GM19438 (cell line): ENCODE data around the gene DUT.

ENCODE experiments used
- ATAC-seq: cut with Tn5 transposase; IDR thresholded peaks from one replicate; pipeline ENCODE4 v1.9.1; 2021; ENCODE audit warnings: low read depth; ENCODE audit not compliant: unreplicated experiment

DUT gene

DNA sequence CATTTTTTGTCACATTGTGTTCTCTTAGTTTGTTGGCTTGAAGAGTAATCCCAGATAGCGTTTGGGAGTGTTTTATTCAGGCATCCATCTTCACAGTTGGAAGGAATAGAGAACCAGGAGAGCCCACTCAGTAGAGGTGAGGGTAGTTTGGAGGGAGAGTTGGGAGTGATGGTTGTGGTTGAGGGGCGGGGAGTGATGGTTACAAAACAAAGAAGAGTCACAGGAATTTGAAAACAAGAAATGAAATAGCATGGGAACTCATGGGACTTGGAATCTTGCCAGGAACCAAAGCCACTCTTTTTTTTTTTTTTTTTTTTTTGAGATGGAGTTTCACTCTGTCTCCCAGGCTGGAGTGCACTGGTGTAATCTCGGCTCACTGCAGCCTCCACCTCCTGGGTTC, 36.3 kb downstream of the DUT start:
- no peak for ATAC-seq

DNA sequence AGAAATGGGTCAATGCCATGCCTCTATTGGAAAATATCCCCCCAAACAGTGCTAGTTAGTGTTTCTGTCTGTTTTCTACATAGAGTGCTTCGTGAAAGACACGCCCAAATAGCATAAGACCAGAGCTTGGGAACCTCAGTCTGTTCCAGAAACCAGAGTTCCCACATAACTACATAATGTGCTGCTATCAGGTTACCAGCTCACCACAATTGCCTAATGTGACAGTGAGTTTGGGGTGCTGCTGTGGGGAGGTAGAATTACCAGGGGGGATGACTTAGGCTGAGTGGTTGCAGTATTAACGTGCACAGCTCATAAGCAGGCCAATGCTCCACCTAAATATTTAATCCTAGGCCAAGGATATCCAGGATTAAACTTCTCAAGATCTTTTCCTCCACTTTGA, 39.2 kb downstream of the DUT start:
- ATAC-seq, result no peak

DNA sequence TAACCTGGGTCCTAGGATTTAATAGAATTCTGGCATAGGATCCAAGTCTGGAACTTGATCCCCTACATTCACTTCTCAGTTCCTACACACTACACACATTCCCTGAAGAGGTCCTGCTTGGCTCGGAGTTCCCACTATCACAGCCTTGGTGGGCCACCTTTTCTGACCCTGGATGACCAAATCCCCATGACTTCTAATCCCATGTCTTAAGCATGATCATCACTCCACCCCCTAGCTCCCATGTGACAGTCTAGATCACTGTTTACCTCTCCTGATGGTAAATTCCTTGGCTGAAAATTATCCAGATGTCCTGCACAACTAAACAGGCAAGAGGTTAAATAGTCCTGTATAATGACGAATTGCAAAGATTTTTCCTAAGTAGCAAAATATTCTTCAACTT, 40.3 kb downstream of the DUT start:
- ATAC-seq, result no peak

DNA sequence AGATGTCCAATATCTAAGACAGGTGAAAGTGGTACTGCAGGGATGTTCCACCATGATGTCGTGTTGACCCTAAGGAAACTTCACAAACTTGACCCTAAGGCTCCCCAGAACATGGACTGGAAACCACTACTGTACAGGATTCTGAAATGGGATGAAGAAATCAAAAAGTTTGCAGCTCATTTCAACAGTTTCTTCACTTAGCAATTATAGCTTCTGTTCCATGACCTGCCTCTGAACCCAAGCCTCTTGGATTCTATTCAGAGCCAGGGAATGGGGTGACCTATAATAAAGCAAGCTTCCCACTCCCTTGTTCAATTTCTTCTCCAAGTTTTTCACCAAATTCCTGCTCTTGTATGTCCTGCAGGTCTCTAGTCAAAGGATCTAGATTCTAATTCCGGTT, 40.7 kb downstream of the DUT start:
- ATAC-seq, result no peak

DNA sequence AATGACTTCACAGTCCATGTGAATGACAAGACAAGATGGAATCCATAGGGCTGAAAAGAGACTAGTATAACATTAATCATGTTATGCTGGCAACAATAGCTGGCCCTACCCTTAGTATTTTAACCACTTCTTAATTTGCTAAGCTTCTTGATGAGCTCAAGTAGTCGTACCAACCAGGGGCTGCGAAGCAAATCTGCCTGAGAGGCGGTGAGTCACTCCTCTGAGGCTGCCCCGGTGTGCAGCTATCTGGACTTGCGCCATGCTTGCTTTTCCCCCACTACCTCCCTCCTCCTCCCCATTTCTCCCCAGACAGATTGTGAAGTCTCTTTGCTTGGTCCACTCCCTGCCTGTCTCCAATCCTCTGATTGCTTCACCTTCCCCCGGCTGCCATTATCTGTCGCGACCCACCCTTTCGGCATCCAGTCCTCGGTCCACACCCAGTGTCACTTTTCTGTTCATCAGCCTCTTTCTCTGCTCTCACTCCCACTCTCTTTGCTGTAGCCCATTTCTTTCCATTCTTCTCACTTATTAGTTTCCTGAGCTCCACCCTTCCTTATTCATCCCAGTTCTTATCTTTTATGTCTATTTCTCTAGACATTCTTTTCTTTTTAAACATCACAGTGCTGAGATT, 42.7 kb downstream of the DUT start:
- ATAC-seq, result no peak

DNA sequence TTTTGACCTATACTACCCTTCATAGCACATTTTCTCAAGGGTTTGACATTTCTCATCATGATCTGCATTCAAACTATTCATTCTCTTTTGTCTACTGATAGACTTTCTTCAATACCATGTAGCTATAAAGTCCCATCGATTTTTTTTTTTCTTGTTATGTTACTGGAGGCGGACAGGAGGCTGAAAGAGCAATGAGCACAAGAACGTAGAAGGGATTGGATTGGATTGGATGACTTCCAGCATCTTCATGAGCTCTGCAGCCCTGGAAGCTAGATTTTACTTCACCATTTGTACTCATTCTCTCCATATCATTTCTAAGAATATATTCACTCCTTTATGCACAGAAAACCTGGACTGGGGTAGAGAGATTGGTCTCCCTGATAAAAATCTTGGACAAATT, 43.2 kb downstream of the DUT start:
- no peak for ATAC-seq

DNA sequence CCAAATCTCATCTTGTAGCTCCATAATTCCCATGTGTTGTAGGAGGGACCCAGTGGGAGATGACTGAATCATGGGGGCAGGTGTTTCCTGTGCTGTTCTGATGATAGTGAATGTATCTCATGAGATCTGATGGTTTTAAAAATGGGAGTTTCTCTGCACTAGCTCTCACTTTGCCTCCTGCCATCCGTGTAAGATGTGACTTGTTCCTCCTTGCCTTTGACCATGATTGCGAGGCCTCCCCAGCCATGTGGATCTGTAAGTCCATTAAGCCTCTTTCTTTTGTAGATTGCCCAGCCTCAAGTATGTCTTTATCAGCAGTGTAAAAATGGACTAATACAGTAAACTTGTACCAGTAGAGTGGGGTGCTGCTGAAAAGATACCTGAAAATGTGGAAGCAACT, 44.5 kb downstream of the DUT start:
- ATAC-seq, result no peak

DNA sequence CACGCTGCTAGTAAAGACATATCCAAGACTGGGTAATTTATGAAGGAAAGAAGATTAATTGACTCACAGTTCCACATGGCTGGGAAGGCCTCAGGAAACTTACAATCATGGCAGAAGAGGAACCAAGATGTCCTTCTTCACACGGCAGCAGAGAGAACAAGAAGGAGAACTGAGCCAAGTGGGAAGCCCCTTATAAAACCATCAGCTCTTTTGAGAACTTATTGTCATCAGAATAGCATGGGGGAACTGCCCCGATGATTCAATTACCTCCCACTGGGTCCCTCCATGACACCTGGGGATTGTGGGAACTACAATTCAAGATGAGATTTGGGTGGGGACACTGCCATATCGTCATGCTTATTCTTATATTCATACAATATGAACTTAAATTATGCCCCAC, 49.0 kb downstream of the DUT start:
- ATAC-seq, result no peak

DNA sequence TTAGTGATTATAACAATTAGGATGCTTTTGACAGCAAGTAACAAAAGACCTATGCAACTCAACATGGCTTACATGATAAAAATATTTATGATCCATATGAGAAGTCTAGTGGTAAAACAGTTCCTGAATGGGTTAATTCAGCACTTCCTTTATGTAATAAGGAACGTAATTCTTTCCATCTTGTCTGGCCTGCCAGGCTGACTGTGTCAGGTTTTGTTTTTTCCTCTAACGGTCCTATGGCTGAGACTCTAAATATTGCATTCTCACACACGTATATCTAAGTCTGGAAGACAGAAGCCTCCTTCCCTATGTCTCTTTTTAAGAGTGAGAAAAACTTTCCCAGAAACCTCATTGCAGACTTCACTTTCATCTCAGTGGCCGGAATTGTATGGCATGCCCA, 50.6 kb downstream of the DUT start:
- ATAC-seq, result no peak

DNA sequence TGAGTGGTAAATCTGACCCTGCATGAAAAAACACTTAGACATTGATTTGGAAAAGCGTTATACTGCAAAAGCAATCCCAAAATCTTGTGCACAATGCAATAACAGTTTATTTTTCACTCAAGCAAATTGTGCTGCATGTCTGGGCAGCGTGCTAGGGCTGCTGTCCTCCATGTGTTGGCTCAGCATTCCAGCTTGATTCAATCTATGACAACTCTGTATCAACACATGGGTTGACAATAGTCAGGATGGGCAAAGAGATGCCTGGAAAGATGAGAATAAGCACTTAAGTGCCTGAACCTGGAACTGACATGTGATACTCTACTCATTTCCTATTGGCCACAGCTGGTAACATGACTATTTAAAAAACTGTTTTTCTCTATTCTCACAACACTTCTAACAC, 51.8 kb downstream of the DUT start:
- no peak for ATAC-seq

DNA sequence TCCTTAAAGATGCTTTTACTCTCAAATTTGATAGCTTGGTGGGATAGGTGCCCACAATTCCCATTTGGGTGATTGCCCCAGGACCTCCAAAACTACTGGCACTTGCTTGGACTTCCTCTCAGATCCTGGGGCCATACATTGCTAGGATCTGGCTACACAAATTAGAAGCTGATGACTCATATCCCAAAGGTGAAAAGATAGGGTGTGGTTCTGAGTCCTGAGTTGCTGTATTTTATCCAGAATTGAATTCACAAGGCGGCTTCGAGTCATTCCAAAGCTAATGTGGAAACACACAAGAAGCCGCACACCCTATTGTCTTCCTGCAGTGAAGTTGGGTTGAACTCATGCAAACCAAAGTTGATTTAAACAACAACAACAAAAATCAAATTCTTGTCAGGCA, 53.4 kb downstream of the DUT start:
- no peak for ATAC-seq

DNA sequence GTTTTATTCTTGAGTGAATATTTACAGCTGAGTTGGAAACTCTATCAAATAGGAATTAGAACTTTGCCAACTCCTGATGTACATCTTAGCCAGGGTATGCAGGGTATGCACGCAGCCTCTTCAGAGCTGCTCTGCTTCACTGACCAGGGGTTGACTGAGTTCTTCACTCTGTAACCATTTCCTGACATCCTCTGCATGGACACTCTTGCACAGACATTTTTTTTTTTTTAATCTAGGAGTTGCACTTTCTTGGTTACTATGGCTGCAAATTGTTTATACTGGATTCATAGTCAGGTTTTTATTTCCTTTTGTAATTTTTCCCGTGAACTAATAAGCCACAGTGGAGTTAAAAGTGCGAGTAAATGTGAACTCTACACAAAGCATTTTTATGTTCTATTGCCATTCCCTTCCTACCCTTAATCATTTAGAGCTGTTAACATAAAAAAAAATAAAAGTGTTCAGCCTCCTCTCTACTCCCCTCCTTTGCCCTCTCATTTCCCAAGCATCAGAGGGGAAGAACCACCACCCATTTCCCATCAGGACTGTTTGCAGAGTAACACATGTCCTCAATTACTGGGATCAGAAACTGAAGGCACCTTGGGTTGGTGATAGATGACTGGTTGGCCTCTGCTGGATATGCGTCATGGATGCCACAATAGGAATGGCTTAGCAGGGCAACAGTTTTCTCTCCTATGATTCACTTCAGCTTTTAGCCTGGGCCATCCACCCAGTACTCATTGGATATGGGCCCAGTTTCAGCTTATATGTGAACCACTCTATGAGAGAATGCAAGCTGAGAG, 54.0 kb downstream of the DUT start:
- no peak for ATAC-seq

DNA sequence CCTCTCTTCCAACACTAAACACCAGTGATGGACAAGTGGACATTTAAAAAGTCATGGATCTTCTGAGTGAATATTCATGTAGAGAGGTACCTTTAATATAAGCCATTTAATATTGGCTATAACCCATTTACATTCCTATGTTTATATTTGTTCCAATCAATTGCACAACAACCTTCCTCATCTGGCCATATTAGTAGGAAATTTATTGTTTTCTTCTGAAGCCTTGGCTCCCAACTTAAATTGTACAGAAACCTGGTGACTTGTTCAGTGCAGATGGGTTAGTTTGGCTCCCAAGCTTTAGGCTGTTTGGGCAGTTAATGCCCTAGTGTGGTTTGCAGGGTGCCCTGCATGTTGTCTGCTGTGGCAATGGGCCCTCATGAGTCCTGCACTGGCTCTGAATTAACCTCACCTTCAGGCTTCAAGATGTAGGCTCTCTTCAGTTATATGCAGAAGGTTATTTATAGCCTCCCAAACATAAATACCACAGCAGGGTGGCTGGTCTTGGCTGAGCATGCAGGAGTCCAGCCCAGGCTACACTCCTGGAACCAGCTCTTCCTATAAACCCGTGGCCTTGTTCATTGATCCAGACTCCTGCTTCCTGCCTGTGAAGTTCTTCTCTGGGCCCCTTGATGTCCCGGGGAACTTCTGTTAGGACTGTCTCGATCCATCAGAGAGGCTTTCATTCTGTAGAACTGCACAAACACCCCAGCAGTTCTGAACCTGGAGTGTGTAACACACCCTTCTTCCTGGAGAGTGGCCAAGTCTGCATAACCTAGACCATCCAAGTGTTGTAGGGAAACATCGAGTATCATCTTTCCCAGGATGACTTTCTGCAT, 57.0 kb downstream of the DUT start:
- no peak for ATAC-seq

DNA sequence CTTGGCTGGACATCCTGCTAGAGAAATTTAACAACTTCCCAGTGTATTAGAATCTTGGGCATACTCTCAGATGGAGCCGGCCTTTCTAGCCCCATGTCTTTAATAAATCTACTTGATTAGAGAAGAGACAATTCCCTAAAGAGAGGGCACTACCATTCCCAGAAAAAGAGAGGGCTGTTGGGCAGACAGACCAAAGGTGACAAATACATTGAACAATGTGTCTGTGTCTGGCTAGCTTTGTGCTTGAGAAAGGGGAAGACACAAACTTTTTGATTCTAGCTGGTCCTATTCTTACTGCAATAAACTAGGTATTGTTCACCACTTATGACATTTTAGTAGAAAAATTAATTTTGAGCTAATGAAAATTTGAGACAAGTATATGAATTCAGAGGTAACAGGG, 57.7 kb downstream of the DUT start:
- no peak for ATAC-seq

DNA sequence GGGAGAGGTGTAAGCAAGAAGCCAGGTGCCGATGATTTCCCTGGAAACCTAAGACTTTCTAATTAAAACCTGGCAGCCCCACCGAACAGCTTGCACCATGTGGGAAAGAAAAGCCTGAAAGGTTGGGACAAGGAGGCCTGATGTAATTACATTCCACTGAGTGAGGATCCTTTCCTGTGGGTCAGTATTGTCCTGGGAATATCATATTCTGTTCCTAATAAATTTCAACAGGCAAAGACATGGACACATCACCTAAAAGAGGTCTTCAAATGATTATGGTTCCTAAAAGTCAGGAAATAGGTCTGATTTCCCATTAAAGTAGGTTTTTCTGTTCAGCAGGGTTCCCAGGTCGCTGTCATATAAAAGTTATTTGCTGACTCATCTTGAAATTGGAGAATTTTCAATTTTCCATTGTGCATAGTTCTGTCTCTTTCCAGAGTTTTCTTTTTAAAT, 58.5 kb downstream of the DUT start:
- no peak for ATAC-seq

DNA sequence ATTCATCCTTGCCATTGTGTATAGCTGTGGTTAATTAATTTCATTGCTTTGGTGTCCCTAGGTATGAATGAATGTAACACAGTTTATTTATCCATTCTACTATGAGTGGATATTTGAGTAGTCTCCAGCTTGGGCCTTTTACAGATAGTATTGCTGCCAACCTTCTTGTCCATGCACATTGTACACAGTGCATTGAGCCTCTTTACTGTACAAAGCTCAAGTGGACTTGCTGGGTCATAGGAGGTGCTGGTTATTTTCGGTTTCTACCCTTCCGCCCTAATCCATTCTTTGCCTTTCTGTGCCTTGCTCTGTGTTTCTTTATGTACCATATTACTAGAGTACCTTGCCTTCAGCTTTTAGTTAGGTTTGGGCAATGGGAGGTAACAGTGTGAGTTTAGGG, 60.7 kb downstream of the DUT start:
- no peak for ATAC-seq

DNA sequence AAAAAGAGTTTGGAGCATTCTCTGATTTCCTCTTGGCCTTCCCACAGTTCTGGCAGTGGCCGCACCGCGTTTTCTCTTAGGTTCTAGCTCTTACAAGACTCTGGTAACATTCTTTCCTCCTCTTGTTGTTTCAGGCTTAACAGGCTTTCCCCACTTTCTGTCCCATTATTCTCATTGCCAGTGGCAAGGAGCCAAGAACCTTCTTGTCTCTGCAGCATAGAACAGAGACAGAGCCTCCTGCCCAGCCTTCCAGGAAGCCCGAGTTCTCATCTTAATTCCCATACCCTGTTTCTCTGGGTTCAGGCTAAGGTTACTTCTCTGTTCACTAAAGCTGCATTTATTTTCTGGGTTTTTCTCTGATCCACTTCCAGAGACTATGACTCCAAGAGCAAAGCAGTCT, 61.1 kb downstream of the DUT start:
- ATAC-seq, result no peak
